Dendritic cell treated with granulocyte-macrophage colony-stimulating factor and Interleukin-4, amounts not matched to agents 40 ng/mL and 50 ng/mL, for 4 days (primary cell): ENCODE results near the gene SARS1.
A peak's percentile ranks its signal among the peaks of the same experiment; 100 is the strongest.
"Not testable (repeated sequence)": the region's sequence is repeated elsewhere in the genome, so short reads cannot be mapped to it uniquely, and the experiment has no call there.

Source experiments
- H3K27ac Mint-ChIP-seq: one replicate; pipeline ENCODE4 v1.8.0; 2022; ENCODE audit warnings: mild to moderate bottlenecking, mixed read lengths
- H3K27me3 Mint-ChIP-seq: one replicate; pipeline ENCODE4 v1.8.0; 2022; ENCODE audit warnings: mild to moderate bottlenecking, mixed read lengths
- H3K36me3 Mint-ChIP-seq: one replicate; pipeline ENCODE4 v1.8.0; 2022; ENCODE audit warnings: low read depth, mixed read lengths
- H3K4me1 Mint-ChIP-seq: one replicate; pipeline ENCODE4 v1.8.0; 2022; ENCODE audit warnings: low read depth, mixed read lengths
- H3K4me3 Mint-ChIP-seq: one replicate; pipeline ENCODE4 v1.8.0; 2022; ENCODE audit warnings: mild to moderate bottlenecking, moderate library complexity, mixed read lengths
- H3K9me3 Mint-ChIP-seq: one replicate; pipeline ENCODE4 v1.8.0; 2022; ENCODE audit warnings: mixed read lengths
- intact Hi-C: fragments of 100-400 bp; cut with micrococcal nuclease; formaldehyde crosslinking; loops from one replicate; pipeline ENCODE4 v1.15.0; 2022

Gene SARS1

DNA sequence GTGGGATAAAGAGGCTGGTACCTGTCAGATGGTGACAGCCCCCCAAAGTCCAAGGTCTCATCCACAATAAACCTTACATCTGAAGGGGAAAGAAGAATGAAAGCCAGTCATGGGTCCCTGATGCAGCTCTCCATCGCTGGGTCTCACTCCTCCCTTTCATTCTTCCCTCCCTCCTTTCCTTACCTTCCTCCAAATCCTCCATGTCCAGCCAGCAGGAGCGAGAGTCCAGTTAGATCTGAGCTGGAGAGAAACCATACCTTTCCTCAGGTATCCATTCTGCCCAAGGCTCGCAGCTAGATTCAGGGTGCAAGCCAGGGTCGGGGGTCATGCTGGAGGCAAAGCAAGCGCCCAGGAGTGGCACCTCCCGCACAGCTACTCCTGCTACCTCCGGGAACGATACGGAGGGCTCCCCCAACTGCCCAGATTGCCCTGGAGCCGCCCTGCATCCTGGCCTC, 68.8 kb downstream of the SARS1 start:
- Mint-ChIP-seq H3K4me3 (peak overlapping the region; percentile 97), H3K9me3 (no peaks in the 10 kb centered on the region), H3K4me1 (peaks cover 42% of the 10 kb centered on the region), H3K27ac (peak overlapping the region; percentile 82), H3K27me3 (no peaks in the 10 kb centered on the region), H3K36me3 (peaks cover 8% of the 10 kb centered on the region)
- intact Hi-C loops, result no loop called here

DNA sequence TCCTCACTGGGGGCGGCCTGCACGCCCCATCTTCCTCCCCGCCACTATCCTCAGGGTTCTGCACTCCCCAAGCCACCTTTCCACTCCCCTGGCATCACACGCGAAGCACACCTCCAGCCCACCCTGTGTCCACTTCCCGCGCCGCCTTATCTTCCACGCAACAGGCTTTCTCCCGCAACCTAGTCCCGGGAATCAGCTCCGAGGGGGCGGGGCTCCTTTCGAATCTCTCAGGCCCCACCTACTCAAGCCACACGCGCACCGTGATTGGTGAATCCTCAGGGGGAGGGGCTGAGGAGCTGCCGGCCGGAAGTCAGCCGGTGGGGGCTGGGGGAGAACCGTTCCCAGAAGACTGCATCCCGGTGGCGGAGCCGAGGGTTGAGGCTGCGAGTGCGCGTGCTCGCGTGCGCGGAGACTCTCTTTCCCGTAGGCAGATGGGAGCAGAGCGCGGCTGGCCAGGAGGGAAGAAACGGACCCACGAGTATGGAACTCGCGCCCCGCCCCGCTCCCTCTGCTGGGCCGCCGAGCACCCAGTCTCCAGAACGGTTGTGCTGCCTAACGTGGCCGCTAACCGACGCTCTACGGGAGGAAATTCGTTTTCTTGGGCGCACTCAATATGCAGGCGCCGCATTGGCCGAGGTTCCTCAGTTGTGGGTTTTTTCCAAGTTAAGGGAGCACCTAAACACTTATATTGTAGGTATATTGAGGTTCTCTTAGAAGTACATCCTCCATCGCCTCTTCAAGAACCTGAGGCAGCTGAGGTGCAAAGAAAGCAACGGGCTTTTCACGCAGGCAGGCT, 69.4 kb downstream of the SARS1 start, which contains the start of gene PSRC1:
Gene PSRC1, minus strand, starts transcription at position 194 of the 796 bp plus-strand sequence.
- Mint-ChIP-seq H3K4me1 (peaks cover 39% of the 10 kb centered on the region), H3K4me3 (peak within 1 kb of the TSS; percentile 97), H3K9me3 (no peaks in the 10 kb centered on the region), H3K27ac (peak within 1 kb of the TSS; percentile 82), H3K36me3 (peaks cover 8% of the 10 kb centered on the region), H3K27me3 (no peaks in the 10 kb centered on the region)
- intact Hi-C loops, result no loop called here

DNA sequence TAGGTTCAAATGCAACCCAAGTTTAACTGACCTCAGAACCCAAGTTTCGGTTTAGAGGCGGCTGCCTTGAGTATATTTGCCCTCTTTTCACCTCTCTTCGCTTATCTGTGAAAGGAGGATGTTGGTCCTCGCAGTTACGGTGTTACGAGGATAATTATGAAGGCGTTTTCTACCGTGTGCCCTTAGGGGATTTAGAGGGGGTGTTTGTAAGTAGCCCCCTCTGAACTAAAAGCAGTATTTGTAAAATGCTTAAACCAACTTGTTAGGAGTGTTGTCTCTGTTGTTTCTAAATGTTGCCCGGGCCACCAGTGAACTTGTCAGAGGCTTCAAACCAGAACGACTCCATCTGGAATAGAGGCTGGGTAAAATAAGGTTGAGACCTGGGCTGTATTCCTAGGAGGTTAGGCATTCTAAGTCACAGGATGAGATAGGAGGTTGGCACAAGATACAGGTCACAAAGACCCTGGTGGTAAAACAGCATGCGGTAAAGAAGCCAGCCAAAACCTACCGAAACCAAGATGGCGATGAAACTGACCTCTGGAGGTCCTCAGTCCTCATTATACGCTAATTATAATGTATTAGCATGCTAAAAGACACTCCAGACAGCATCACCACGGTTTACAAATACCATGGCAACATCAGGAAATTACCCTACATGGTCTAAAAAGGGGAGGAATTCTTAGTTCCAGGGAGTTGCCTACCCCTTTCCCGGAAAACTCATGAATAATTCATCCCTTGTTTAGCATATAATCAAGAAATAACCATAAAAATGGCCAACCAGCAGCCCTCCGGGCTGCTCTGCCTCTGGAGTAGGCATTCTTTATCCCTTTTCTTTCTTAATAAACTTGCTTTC, 70.3 kb downstream of the SARS1 start:
- intact Hi-C loops, result no loop called here
- H3K4me1 Mint-ChIP-seq, result peaks cover 39% of the 10 kb centered on the region
- peaks cover 8% of the 10 kb centered on the region for H3K36me3 Mint-ChIP-seq
- peak overlapping the region; percentile 97 for H3K4me3 Mint-ChIP-seq
- H3K9me3 Mint-ChIP-seq, result no peaks in the 10 kb centered on the region
- H3K27me3 Mint-ChIP-seq, result no peaks in the 10 kb centered on the region
- peak overlapping the region; percentile 82 for H3K27ac Mint-ChIP-seq

DNA sequence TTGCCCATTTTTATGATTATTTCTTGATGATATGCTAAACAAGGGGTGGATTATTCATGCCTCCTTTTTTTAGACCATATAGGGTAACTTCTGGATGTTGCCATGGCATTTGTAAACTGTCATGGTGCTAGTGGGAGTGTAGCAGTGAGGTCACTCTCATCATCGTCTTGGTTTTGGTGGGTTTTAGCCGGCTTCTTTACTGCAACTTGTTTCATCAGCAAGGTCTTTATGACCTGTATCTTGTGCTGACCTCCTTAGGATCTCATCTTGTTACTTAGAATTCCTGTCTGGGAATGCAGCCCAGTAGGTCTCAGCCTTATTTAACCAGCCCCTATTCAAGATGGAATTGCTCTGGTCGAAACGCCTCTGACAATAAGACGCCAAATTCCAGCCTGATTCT, 73.0 kb downstream of the SARS1 start:
- H3K27me3 Mint-ChIP-seq, H3K4me3 Mint-ChIP-seq, H3K36me3 Mint-ChIP-seq, intact Hi-C loops, H3K27ac Mint-ChIP-seq, H3K9me3 Mint-ChIP-seq: not testable (repeated sequence)
- peaks cover 21% of the 10 kb centered on the region for H3K4me1 Mint-ChIP-seq
